NOMO-1 (cell line): ENCODE measurements around the gene C1orf105.

ENCODE experiments used
- DNase-seq, 2 experiments: peaks; one replicate each; lab custom pipeline; 2025; ENCODE audit not compliant: unreplicated experiment in 2 of 2; lab: John Stamatoyannopoulos, UW

The C1orf105 gene

DNA sequence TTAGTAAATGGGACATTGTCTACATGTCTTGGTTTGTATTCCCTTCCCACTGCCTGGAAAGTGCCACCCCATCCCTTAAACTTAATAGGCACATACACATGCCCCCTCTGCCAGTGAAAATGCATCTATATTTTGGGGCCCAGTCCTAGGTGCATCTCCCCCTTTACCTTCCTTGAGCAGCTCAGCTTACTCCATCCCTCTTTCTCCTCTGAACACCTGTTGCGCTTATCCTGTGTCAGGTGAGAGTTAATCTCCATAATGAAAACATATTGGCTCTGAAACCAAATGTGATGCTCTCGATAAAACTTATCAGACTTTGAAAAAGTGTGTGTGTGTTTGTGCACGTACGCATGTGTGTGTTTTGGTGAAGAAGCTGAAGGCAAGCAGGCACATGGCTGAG lies 97.1 kb downstream of the C1orf105 start:
- DNase-seq = no peak
